Occipital lobe (tissue), 2 donors: ENCODE measurements around the gene CRYGB. TPM values are rescaled to one million over a fixed set of nuclear protein-coding genes. Genes with fewer than 3 reads are reported as not detected.
"Not testable (repeated sequence)": the region's sequence is repeated elsewhere in the genome, so short reads cannot be mapped to it uniquely, and the experiment has no call there.

Source experiments
- DNase-seq: peaks from one replicate; lab custom pipeline; 2025; lab: John Stamatoyannopoulos, UW
- total RNA-seq: library from RNA; depleted of rRNA; stranded (reverse); fragments of >200 nt; gene quantifications from one replicate; pipeline ENCODE4 v1.2.3, GENCODE V29; 2014

CRYGB gene
- total RNA-seq, 1 donor from 2014 or later, result not detected

- no peak for DNase-seq
Observed at GRCh38 chr2:208150094-208150493, 4.1 kb upstream of the CRYGB start.

GRCh38 chr2:208148803-208149202, 2.8 kb upstream of the CRYGB start:
- no peak for DNase-seq

- no peak for DNase-seq
Observed at GRCh38 chr2:208147759-208148158, 1.8 kb upstream of the CRYGB start.

- no peak for DNase-seq
Observed at GRCh38 chr2:208147008-208147407, 1.1 kb upstream of the CRYGB start.

GRCh38 chr2:208142925-208143799, 2.8 kb downstream of the CRYGB start:
- no peak for DNase-seq

GRCh38 chr2:208142240-208142924, 3.6 kb downstream of the CRYGB start:
- DNase-seq, result no peak

- DNase-seq, result no peak
Observed at GRCh38 chr2:208139447-208139846, 6.5 kb downstream of the CRYGB start.

- DNase-seq, result not testable (repeated sequence)
Observed at GRCh38 chr2:208138334-208138733, 7.6 kb downstream of the CRYGB start.

GRCh38 chr2:208136716-208137094, 9.3 kb downstream of the CRYGB start:
- DNase-seq, result no peak

- DNase-seq, result no peak
Observed at GRCh38 chr2:208135794-208136715, 9.9 kb downstream of the CRYGB start.

GRCh38 chr2:208134928-208135586, 10.9 kb downstream of the CRYGB start:
- DNase-seq, result no peak

GRCh38 chr2:208130712-208131110, 15.2 kb downstream of the CRYGB start:
- no peak for DNase-seq

GRCh38 chr2:208129744-208130711, 15.9 kb downstream of the CRYGB start, which contains the start of gene CRYGC:
TSS of gene CRYGC (minus strand) at chr2:208129828. CDS start at chr2:208129792, 36 bp downstream.
- no peak for DNase-seq

- no peak for DNase-seq
Observed at GRCh38 chr2:208128136-208128535, 17.8 kb downstream of the CRYGB start.

- no peak for DNase-seq
Observed at GRCh38 chr2:208127090-208127489, 18.9 kb downstream of the CRYGB start.

GRCh38 chr2:208125251-208125650, 20.7 kb downstream of the CRYGB start:
- no peak for DNase-seq

GRCh38 chr2:208124013-208124715, 21.8 kb downstream of the CRYGB start, which contains the start of gene CRYGD:
TSS of gene CRYGD (minus strand) at chr2:208124524. CDS start at chr2:208124473, 51 bp downstream.
- peak; percentile 6 for DNase-seq

GRCh38 chr2:208122248-208122647, 23.7 kb downstream of the CRYGB start:
- no peak for DNase-seq

- no peak for DNase-seq
Observed at GRCh38 chr2:208118918-208119317, 27.0 kb downstream of the CRYGB start.
